HEK293 (cell line): Measurements from ENCODE around the gene MYO7A.

Experiments used
- CTCF ChIA-PET: fragments of 350-600 bp; formaldehyde crosslinking; extraction: SDS; loops from one replicate; lab custom pipeline; 2021; ENCODE audit warnings: antibody characterized with exemption; lab: Yijun Ruan, JAX
- POLR2A ChIA-PET: fragments of 300-600 bp; formaldehyde crosslinking; extraction: SDS; loops from one replicate; lab custom pipeline; 2020; ENCODE audit warnings: antibody characterized with exemption, inconsistent platforms; lab: Yijun Ruan, JAX
- H3K27ac ChIP-seq: fragments of 200-500 bp; sonication (Bioruptor generic); 2 replicates; pipeline ENCODE4 v1.5.1; 2014; ENCODE audit warnings: low read depth, low read length, control low read depth, inconsistent platforms; ENCODE audit errors: extremely low read depth
- H3K36me3 ChIP-seq, 2 experiments: fragments of 200-500 bp in 1 of 2; sonication (Bioruptor generic) in 1 of 2; 1 replicate in 1 of 2; 2 replicates in 1 of 2; pipeline ENCODE4 v1.5.1; 2014 to 2017; ENCODE audit warnings: inconsistent platforms in 2 of 2, low read length in 2 of 2; ENCODE audit not compliant: control insufficient read depth in 2 of 2, insufficient read depth in 1 of 2
- H3K4me1 ChIP-seq: fragments of 200-500 bp; sonication (Bioruptor generic); 2 replicates; pipeline ENCODE4 v1.5.1; 2014; ENCODE audit warnings: mild to moderate bottlenecking, low read length, inconsistent platforms; ENCODE audit not compliant: control insufficient read depth, insufficient read depth
- H3K4me3 ChIP-seq: 2 replicates; pipeline ENCODE4 v1.5.1; 2011; ENCODE audit warnings: low read depth, mild to moderate bottlenecking, control low read depth, low read length, moderate library complexity
- H3K9me3 ChIP-seq: fragments of 200-500 bp; sonication (Bioruptor generic); 2 replicates; pipeline ENCODE4 v1.5.1; 2014; ENCODE audit warnings: low read depth, low read length, inconsistent platforms; ENCODE audit not compliant: control insufficient read depth, insufficient read depth
- BCL11A ChIP-seq: fragments of 450-650 bp; formaldehyde crosslinking; IDR thresholded peaks from 2 replicates; pipeline ENCODE4 v1.5.1; 2016; ENCODE audit warnings: low read depth, missing biosample characterization, missing genetic modification characterization
- GLIS2 ChIP-seq: fragments of 450-650 bp; formaldehyde crosslinking; IDR thresholded peaks from 2 replicates; pipeline ENCODE4 v1.5.1; 2016; ENCODE audit warnings: missing biosample characterization, missing genetic modification characterization
- KLF10 ChIP-seq: fragments of 450-650 bp; IDR thresholded peaks from 2 replicates; pipeline ENCODE4 v1.5.1; 2018; ENCODE audit warnings: missing biosample characterization, mild to moderate bottlenecking, missing genetic modification characterization
- RBAK ChIP-seq: fragments of 450-650 bp; formaldehyde crosslinking; IDR thresholded peaks from 2 replicates; pipeline ENCODE4 v1.5.1; 2016; ENCODE audit warnings: missing biosample characterization, missing genetic modification characterization
- SP7 ChIP-seq: fragments of 450-650 bp; formaldehyde crosslinking; IDR thresholded peaks from 2 replicates; pipeline ENCODE4 v1.5.1; 2016; ENCODE audit warnings: missing biosample characterization, missing genetic modification characterization
- TRIM28 ChIP-seq: IDR thresholded peaks from 2 replicates; pipeline ENCODE4 v1.6.1; 2011; ENCODE audit warnings: low read length, control low read depth, borderline replicate concordance
- YY1 ChIP-seq: fragments of 450-650 bp; formaldehyde crosslinking; IDR thresholded peaks from 2 replicates; pipeline ENCODE4 v1.5.1; 2018; ENCODE audit warnings: missing biosample characterization, missing genetic modification characterization
- ZBTB20 ChIP-seq: fragments of 450-650 bp; formaldehyde crosslinking; IDR thresholded peaks from 2 replicates; pipeline ENCODE4 v1.5.1; 2016; ENCODE audit warnings: missing biosample characterization, missing genetic modification characterization
- ZFP37 ChIP-seq: fragments of 450-650 bp; formaldehyde crosslinking; IDR thresholded peaks from 2 replicates; pipeline ENCODE4 v1.5.1; 2016; ENCODE audit warnings: missing biosample characterization, missing genetic modification characterization
- ZNF19 ChIP-seq: fragments of 450-650 bp; formaldehyde crosslinking; IDR thresholded peaks from 2 replicates; pipeline ENCODE4; 2016; ENCODE audit warnings: missing biosample characterization, missing genetic modification characterization, low read depth
- ZNF2 ChIP-seq: fragments of 450-650 bp; formaldehyde crosslinking; IDR thresholded peaks from 2 replicates; pipeline ENCODE4 v1.5.1; 2016; ENCODE audit warnings: missing biosample characterization, missing genetic modification characterization
- ZNF324 ChIP-seq: fragments of 450-650 bp; formaldehyde crosslinking; IDR thresholded peaks from 2 replicates; pipeline ENCODE4 v1.5.1; 2016; ENCODE audit warnings: missing biosample characterization, missing genetic modification characterization
- ZNF354C ChIP-seq: fragments of 450-650 bp; formaldehyde crosslinking; IDR thresholded peaks from 2 replicates; pipeline ENCODE4 v1.5.1; 2016; ENCODE audit warnings: missing biosample characterization, missing genetic modification characterization, low read depth, borderline replicate concordance
- ZNF747 ChIP-seq: fragments of 450-650 bp; formaldehyde crosslinking; IDR thresholded peaks from 2 replicates; pipeline ENCODE4 v1.5.1; 2016; ENCODE audit warnings: missing biosample characterization, missing genetic modification characterization
- TF ChIP-seq, protein P1 (sequence below): fragments of 450-650 bp; formaldehyde crosslinking; IDR thresholded peaks from 2 replicates; pipeline ENCODE4 v1.5.1; 2016; ENCODE audit warnings: missing biosample characterization, missing genetic modification characterization
- TF ChIP-seq, protein P2 (sequence below): fragments of 450-650 bp; formaldehyde crosslinking; IDR thresholded peaks from 2 replicates; pipeline ENCODE4 v1.5.1; 2017; ENCODE audit warnings: missing biosample characterization, mild to moderate bottlenecking, missing genetic modification characterization, moderate library complexity
- TF ChIP-seq, protein P3 (sequence below): fragments of 450-650 bp; formaldehyde crosslinking; IDR thresholded peaks from 2 replicates; pipeline ENCODE4 v1.5.1; 2016; ENCODE audit warnings: missing biosample characterization, missing genetic modification characterization
- TF ChIP-seq, protein P4 (sequence below): fragments of 450-650 bp; formaldehyde crosslinking; IDR thresholded peaks from 2 replicates; pipeline ENCODE4 v1.5.1; 2016; ENCODE audit warnings: missing biosample characterization, missing genetic modification characterization
- TF ChIP-seq, protein P5 (sequence below): fragments of 450-650 bp; formaldehyde crosslinking; optimal IDR thresholded peaks from 2 replicates; pipeline ENCODE3; 2016; ENCODE audit warnings: missing biosample characterization, mild to moderate bottlenecking, missing genetic modification characterization
- TF ChIP-seq, protein P6 (sequence below): fragments of 450-650 bp; formaldehyde crosslinking; IDR thresholded peaks from 2 replicates; pipeline ENCODE4 v1.5.1; 2016; ENCODE audit warnings: missing biosample characterization, missing genetic modification characterization, borderline replicate concordance

Gene MYO7A

GRCh38 chr11:77167111-77167626 is 39.1 kb downstream of the MYO7A start (continued):
- TF ChIP-seq GLIS2 (tag by site-specific recombination) (no peak), ZNF324 (no peak), ZNF747 (tag by site-specific recombination) (no peak)
- TF ChIP-seq, protein P1, sequence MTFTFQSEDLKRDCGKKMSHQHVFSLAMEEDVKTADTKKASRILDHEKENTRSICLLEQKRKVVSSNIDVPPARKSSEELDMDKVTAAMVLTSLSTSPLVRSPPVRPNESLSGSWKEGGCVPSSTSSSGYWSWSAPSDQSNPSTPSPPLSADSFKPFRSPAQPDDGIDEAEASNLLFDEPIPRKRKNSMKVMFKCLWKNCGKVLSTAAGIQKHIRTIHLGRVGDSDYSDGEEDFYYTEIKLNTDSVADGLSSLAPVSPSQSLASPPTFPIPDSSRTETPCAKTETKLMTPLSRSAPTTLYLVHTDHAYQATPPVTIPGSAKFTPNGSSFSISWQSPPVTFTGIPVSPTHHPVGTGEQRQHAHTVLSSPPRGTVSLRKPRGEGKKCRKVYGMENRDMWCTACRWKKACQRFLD (tag by site-specific recombination), result no peak

DNA sequence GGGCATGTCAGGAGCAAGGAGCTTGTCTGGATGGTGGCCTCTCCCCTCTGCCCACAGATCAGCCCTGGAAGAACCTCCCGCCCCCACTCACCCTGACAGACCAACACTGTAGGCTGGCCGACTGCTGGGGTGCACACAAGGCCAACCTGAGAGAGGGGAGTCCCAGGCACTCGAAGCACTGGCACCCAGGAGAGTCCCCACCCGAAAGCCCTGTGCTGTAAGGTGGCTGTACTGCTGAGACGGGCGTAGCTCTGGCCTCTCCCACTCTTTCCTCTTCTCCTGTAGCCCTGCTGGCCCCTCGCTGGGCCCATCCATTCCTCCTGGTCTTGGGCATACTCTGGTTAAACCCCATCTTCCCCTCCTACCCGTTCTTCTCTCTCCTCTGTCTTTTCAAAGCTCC is 39.7 kb downstream of the MYO7A start:
- ChIA-PET CTCF (interaction anchor here (0.6 to 1.4 kb wide), 3 partner anchors 22 to 76 kb away, joined by 3 to 4 read pairs (median 4); no protein-coding TSS in a partner anchor), POLR2A (no interaction called here)
- no peaks in the 10 kb centered on the region for H3K9me3 ChIP-seq
- no peak overlapping the region for H3K27ac ChIP-seq
- no peaks in the 10 kb centered on the region for H3K4me1 ChIP-seq
- H3K36me3 ChIP-seq, result no peaks in the 10 kb centered on the region
- TF ChIP-seq RBAK, result no peak
- TF ChIP-seq, all 188 proteins: peak for 0
- no peak overlapping the region for H3K4me3 ChIP-seq

DNA sequence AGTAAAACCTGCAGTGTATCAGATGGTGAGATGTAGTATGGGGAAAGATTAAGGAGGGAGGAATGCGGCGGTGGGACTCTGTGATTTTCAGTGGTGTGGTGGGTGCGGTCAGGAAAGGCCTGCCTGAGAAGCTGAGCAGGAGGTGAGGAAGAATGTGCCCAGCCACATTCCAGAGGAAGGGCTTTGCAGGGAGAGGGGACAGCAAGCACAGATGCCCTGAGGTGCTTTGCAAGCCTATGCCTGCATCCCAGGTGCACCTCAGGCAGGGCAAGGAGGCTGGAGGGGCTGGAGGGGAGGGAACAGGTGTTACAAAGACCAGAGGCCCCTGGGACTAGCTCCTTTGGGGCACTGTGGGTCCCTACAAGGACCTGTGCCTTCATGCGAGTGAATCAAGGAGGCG is 42.1 kb downstream of the MYO7A start:
- H3K27ac ChIP-seq, result no peak overlapping the region
- no peaks in the 10 kb centered on the region for H3K9me3 ChIP-seq
- no peaks in the 10 kb centered on the region for H3K4me1 ChIP-seq
- POLR2A ChIA-PET, result no interaction called here
- TF ChIP-seq, protein P2, sequence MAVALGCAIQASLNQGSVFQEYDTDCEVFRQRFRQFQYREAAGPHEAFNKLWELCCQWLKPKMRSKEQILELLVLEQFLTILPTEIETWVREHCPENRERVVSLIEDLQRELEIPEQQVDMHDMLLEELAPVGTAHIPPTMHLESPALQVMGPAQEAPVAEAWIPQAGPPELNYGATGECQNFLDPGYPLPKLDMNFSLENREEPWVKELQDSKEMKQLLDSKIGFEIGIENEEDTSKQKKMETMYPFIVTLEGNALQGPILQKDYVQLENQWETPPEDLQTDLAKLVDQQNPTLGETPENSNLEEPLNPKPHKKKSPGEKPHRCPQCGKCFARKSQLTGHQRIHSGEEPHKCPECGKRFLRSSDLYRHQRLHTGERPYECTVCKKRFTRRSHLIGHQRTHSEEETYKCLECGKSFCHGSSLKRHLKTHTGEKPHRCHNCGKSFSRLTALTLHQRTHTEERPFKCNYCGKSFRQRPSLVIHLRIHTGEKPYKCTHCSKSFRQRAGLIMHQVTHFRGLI (tag by site-specific recombination), result no peak
- TF ChIP-seq ZNF354C (tag by site-specific recombination), result no peak
- TF ChIP-seq, protein P3, sequence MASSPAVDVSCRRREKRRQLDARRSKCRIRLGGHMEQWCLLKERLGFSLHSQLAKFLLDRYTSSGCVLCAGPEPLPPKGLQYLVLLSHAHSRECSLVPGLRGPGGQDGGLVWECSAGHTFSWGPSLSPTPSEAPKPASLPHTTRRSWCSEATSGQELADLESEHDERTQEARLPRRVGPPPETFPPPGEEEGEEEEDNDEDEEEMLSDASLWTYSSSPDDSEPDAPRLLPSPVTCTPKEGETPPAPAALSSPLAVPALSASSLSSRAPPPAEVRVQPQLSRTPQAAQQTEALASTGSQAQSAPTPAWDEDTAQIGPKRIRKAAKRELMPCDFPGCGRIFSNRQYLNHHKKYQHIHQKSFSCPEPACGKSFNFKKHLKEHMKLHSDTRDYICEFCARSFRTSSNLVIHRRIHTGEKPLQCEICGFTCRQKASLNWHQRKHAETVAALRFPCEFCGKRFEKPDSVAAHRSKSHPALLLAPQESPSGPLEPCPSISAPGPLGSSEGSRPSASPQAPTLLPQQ, result no peak
- TF ChIP-seq, protein P4, sequence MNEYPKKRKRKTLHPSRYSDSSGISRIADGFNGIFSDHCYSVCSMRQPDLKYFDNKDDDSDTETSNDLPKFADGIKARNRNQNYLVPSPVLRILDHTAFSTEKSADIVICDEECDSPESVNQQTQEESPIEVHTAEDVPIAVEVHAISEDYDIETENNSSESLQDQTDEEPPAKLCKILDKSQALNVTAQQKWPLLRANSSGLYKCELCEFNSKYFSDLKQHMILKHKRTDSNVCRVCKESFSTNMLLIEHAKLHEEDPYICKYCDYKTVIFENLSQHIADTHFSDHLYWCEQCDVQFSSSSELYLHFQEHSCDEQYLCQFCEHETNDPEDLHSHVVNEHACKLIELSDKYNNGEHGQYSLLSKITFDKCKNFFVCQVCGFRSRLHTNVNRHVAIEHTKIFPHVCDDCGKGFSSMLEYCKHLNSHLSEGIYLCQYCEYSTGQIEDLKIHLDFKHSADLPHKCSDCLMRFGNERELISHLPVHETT (tag by site-specific recombination), result no peak
- TF ChIP-seq, all 188 proteins: peak for 0
- H3K4me3 ChIP-seq, result no peak overlapping the region
- CTCF ChIA-PET, result interaction anchor here (1.5 kb wide), 1 partner anchor 8 kb away, joined by 4 read pairs; no protein-coding TSS in a partner anchor
- H3K36me3 ChIP-seq, result no peaks in the 10 kb centered on the region

DNA sequence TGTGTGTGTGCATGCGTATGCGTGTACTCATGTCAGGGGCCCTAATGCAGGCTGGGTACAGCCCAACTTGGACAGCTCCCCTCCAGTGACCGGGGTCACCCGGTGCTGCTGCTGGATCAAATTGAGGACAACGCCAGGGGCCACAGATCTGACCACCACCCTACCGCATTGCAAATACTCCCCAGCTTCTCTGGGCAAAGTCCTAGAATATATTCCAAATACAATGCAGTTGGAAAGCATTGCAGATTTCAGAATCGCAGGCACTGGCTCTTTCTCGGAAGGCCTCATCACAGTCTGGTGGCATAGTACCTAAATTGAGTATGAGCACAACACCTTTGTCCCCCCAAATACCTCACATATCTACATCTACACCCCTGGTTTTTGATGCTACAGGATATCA is 43.2 kb downstream of the MYO7A start:
- ChIA-PET POLR2A (no interaction called here), CTCF (interaction anchor here (1.5 kb wide), 1 partner anchor 9 kb away, joined by 4 read pairs; no protein-coding TSS in a partner anchor)
- Histone ChIP-seq H3K36me3 (no peaks in the 10 kb centered on the region), H3K27ac (no peak overlapping the region), H3K9me3 (no peaks in the 10 kb centered on the region), H3K4me1 (no peaks in the 10 kb centered on the region), H3K4me3 (no peak overlapping the region)
- TF ChIP-seq BCL11A (tag by site-specific recombination) (no peak), YY1 (no peak), SP7 (tag by site-specific recombination) (no peak), TRIM28 (no peak), ZFP37 (tag by site-specific recombination) (no peak), ZNF2 (tag by site-specific recombination) (no peak), KLF10 (tag by site-specific recombination) (no peak), ZNF19 (tag by site-specific recombination) (no peak), ZBTB20 (tag by site-specific recombination) (no peak)
- TF ChIP-seq, protein P5, sequence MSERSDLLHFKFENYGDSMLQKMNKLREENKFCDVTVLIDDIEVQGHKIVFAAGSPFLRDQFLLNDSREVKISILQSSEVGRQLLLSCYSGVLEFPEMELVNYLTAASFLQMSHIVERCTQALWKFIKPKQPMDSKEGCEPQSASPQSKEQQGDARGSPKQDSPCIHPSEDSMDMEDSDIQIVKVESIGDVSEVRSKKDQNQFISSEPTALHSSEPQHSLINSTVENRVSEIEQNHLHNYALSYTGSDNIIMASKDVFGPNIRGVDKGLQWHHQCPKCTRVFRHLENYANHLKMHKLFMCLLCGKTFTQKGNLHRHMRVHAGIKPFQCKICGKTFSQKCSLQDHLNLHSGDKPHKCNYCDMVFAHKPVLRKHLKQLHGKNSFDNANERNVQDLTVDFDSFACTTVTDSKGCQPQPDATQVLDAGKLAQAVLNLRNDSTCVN (tag by site-specific recombination), result no peak
- TF ChIP-seq, protein P6, sequence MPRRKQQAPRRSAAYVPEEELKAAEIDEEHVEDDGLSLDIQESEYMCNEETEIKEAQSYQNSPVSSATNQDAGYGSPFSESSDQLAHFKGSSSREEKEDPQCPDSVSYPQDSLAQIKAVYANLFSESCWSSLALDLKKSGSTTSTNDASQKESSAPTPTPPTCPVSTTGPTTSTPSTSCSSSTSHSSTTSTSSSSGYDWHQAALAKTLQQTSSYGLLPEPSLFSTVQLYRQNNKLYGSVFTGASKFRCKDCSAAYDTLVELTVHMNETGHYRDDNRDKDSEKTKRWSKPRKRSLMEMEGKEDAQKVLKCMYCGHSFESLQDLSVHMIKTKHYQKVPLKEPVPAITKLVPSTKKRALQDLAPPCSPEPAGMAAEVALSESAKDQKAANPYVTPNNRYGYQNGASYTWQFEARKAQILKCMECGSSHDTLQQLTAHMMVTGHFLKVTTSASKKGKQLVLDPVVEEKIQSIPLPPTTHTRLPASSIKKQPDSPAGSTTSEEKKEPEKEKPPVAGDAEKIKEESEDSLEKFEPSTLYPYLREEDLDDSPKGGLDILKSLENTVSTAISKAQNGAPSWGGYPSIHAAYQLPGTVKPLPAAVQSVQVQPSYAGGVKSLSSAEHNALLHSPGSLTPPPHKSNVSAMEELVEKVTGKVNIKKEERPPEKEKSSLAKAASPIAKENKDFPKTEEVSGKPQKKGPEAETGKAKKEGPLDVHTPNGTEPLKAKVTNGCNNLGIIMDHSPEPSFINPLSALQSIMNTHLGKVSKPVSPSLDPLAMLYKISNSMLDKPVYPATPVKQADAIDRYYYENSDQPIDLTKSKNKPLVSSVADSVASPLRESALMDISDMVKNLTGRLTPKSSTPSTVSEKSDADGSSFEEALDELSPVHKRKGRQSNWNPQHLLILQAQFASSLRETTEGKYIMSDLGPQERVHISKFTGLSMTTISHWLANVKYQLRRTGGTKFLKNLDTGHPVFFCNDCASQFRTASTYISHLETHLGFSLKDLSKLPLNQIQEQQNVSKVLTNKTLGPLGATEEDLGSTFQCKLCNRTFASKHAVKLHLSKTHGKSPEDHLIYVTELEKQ (tag by site-specific recombination), result no peak
